ENCODE results near the gene CHAD.

CHAD gene

DNA sequence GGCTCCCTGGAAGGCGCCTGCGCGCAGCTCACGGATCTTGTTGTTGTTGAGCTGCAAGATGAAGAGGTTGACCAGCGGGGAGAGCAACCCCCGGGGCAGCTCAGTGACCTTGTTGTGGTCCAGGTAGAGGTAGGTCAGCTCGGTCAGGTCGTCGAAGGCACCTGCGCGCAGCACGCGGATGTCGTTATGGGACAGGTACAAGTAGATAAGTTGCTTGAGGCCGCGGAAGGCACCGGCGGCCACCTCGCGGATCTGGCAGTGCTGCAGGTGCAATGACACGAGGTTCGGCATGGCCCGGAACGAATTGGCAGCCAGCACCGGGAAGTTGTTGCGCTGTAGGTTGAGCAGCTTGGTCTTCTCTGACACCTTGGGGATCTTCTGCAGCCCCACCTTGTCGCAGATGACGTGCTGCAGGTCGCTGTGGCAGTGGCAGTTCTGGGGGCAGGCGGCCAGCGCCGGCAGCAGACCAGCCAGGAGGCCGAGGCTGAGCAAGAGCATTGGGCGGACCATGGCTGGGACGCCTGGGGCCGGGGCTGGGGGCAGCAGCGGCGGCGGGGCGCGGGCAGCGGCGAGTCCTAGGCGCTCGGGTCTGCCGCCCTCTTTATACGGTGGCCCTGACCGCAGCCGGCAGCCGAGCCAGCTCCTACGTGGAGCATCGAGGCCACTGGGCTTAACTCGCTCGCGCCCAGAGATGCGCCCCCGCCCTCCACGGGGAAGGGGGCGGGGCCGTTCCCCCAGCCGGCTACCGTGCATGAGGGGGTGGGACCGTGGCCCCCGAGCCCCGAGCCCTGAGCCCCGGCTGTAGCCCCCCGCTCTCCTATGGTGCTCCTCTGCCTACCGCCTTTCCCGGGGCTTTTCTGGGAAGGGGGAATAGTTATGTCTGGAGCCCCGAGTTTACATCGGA is at the start of gene CHAD:
Gene CHAD, minus strand, starts transcription at position 577 of the 904 bp plus-strand sequence. Its CDS starts 67 bp downstream, at position 510.
- no peak for DNase-seq (ENCODE audit: low spot score)

DNA sequence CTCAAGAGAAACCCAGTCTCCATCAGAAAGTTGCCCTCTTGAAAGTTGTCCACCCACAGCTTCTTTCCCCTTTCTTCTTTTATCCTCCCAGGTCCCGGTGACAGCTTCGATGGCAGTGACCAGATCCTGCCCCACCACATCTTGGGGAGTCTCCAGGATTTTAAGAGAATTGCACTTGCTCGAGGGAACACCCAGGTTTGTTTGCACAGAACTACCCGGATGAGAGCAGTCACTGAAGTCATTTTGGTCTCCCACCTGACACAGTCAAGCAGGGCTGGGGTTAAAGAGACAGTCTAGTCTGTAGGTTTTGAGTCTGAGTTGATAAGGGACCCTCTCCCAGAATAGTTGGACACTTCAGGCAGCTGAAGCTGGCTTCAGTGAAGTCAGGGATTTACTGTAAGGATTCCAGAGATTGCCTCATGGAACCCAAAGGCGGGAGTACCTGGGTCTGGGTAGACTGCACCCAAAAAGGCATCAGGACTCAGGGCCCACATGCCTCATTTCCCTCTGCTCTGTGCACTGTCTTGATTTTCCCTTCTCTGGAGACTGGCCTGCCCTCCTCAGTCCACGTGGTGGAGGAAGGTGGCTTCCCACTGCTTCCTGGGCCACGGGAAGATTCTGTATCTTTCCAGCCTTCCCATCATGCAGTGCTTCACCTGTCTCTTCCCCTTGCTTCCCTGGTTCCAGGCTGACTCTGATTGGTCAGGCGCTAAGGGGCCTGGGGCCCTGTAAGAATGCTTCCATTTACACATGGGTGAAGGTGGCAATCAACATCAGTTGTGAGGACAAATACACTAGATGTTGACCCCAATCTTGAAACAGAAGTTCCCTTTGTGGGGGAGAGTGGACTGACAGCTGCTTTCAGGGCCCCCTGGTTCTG is 49.1 kb upstream of the CHAD start:
- no peak for DNase-seq (ENCODE audit: low spot score)

- no peak for DNase-seq (ENCODE audit: low spot score)
Observed at GRCh38 chr17:50517011-50517410, 48.3 kb upstream of the CHAD start.

DNA sequence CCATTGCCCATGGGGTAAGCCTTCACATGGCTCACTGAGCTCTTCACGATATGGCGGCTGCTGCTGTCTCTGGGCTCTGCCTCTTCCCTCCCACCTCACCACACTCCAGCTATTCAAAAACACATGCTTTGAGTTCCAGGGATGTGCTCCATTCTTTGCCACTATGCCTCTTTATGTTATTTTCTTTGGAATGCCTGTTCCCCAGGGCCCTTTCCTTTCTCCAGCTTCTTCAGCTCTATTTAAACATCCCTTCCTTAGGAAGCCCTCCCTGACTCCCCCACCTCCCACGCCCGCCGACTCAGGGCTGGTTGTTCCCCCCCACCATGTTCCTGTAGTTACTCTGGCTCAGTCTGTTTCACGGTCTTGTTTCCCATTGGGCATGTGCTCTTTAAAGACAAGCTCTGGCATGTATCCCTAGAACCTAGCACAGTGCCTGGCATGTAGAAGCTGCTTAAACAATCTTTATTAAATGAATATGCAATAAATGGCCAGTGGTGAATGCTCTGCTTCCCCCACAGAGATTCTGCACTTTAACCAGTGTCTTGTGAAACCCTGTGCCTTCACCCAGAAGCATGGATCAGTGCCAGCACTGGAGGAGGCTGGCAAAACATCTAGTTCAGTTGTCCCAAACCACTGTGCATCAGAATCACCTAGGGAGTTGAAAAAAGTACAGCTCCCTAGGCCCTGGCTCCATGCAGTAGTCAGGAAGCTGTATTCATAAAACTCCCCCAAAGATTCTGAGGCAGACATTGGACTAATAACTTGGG is 46.4 kb upstream of the CHAD start:
- no peak for DNase-seq (ENCODE audit: low spot score)

- DNase-seq (ENCODE audit: low spot score): no peak
Observed at GRCh38 chr17:50514388-50514787, 45.7 kb upstream of the CHAD start.

DNA sequence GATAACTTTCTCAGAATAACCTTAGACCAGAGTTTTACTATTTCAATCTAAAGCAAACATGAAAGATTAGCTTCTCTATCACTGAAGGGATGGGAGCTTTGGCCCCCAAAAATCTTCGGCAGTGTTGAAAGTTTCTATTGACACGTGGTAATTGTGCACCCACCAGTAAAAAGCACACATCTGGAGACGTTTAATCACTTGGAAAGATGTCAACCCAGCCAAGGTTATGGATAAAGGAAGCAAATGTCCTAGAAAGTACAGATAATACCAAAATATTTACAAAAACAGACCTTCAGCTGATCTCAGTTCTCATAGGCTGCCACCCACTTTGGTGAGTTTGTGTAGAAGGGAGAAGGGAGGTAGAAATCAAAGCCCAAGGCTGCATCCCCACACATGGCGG is 44.8 kb upstream of the CHAD start:
- no peak for DNase-seq (ENCODE audit: low spot score)

- DNase-seq (ENCODE audit: low spot score): peak; percentile 89
Observed at GRCh38 chr17:50511058-50511457, 42.4 kb upstream of the CHAD start.

DNA sequence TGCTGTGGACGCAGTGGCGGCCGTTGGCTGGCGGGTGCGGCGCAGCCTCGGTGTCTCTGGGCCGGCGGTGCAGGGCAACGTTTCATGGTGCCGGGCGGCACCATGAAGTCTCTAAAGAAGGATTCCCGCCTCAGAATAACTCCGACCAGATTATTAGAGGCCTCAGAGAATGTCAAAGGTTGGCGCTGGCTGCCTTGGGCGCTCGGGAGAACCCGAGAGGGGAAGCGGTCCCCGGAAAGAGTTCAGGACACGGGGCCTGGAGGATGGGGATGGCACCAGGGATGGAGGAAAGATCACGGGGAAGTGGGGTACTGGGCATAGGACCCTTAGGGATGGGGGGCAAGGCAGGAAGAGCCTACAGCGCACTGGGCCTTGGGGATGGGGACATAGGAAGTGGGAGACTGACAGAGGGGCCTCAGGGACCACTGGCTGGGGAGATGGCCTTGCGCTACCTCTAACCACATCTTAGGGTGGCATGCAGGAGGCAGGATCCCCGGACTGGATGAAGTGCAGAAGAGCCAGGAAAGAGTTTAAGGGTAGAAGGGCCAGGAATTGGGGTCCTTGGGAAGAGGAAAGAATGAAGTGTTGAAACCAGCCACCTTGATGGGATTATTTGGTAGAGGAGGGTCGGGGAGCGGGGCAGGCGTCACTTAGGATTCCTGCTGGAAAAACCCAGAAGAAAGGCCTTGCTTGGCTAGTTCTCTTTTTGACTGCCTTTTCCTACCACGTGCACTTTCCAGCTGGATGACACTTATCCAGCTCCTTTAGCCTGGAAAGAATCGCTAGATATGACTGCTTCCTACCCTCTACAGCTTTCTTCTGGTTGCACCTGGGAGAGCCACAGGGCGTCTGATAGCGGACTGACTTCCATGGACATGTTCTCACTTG is 40.1 kb upstream of the CHAD start:
- no peak for DNase-seq (ENCODE audit: low spot score)

DNA sequence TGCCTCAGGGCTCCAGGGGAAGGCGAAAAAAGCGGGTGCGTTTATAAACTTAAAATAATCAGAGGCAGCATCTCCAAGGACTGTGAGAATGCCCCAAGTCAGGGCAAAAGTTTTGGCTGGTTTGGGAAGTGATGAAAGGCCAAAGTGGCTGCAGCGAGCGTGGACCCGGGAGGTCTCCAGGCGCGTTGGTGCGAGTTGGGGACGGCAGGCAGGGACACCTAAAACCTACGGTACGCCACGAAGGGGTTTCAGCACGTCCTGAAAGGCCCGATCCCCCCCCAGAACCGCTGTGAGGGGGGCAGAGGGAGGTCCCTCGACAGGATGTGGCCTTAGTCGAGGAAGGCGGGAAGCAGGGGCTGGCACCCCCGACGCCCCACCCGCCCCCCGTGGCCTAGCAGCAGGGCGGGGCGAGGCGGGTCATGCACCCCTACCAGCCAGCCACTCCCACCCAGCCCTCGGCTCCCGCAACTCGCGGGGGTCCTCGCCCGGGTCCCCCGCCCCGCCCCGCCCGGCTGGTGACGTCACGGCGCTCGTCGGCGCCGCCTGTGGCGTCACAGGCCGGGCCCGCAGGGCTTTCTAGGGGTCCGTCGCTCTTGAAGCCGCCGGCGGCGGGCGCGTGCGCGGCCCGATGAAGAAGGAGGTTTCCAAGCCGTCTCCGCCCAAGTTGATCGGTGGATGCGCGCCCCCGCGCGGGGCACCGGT is 39.3 kb upstream of the CHAD start, which contains the start of gene MYCBPAP:
Gene MYCBPAP, plus strand, starts transcription at position 569 of the 702 bp plus-strand sequence. CDS start 236 bp downstream, outside the sequence.
- peak; percentile 82 for DNase-seq (ENCODE audit: low spot score)

GRCh38 chr17:50506298-50506697 is 37.6 kb upstream of the CHAD start:
- DNase-seq (ENCODE audit: low spot score): no peak

DNA sequence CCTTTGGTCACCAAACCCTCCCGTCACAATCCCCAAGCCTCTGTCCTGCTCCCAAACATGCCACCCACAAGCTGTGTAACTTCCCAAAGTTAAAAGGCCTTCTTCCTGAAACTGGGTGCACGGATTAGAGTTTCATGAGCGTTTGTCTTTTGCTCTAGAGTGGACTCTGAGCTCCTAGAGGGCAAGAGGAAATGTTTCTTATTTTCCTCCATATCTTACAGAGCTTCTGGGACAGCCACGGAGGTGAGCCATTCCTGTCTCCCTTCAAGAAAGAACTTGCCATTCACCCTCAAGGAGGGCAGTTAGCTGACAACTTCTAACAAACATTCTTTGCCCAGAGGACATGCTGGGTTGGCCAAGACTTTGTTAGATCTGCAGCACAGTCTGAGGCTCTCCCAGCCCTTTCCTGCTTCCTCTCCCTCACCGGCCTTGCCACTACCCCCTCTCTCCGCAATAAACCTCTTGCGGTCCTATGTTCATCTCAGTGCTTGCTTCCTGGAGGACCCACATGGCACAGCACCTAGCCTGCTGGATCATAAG is 37.0 kb upstream of the CHAD start:
- no peak for DNase-seq (ENCODE audit: low spot score)

- DNase-seq (ENCODE audit: low spot score): no peak
Observed at GRCh38 chr17:50502301-50502990, 33.8 kb upstream of the CHAD start.

- peak; percentile 22 for DNase-seq (ENCODE audit: low spot score)
Observed at GRCh38 chr17:50501054-50501453, 32.4 kb upstream of the CHAD start.

GRCh38 chr17:50499721-50500120 is 31.0 kb upstream of the CHAD start:
- no peak for DNase-seq (ENCODE audit: low spot score)

GRCh38 chr17:50499270-50499669 is 30.6 kb upstream of the CHAD start:
- no peak for DNase-seq (ENCODE audit: low spot score)

DNA sequence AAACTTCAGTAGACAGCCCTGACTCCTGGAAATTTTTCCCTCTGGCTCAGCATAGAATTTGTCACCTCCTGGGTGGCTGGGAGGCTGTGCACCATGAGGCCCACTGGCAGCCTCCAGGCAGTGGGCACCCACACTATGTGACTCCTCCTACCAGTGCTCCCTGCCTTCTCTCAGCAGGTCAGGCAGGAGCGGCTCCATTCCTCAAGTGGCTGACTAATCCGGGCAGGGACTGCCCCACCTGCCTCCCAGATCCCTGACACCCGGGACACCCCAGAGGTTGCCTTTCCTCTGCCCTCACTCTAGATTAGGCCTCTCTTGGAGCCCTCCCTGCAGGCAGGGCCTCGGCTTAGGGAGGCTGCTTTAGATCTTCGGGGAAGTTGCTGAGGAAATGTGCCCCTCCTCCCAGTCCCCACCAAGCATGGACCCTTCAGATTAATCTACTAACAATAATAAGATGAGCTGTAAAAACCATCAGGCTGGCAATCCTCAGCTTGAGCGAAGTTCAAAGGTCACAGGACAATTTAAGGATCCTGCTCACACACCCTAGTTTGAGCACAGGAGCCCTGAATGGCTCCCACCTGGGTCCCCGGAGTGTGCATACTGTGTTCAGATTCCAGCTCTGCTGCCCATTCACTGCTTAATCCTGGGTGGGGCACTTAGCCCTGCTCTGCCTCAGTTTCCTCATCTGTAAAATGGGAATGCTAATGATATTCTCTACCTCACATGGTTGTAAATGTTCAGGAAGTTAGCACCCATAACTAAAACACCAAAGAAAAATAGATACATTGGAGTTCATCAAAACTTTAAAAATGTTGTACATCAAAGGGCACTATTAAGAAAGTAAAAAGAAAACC is 29.6 kb upstream of the CHAD start:
- DNase-seq (ENCODE audit: low spot score): no peak

GRCh38 chr17:50495918-50496317 is 27.2 kb upstream of the CHAD start:
- no peak for DNase-seq (ENCODE audit: low spot score)

- no peak for DNase-seq (ENCODE audit: low spot score)
Observed at GRCh38 chr17:50495217-50495823, 26.6 kb upstream of the CHAD start.

Measured in activated CD4-positive, alpha-beta T cell treated with anti-CD3 and anti-CD28 coated beads, Interleukin-2, Interleukin-4, amounts not matched to agents 100 ng/mL and 50 ng/mL, durations not matched to agents 16 hours and 8 hours (primary cell).